Body of pancreas (tissue), 4 donors: ENCODE measurements around the gene SPP1.

Experiments
- CTCF ChIP-seq, 7 experiments: fragments of 450-650 bp in 4 of 7; fragments of 200-600 bp in 3 of 7; sonication (generic) in 3 of 7; IDR thresholded peaks; one replicate each; pipeline ENCODE4 v1.5.1; 2016 to 2019; ENCODE audit warnings: antibody characterized with exemption in 7 of 7
- POLR2A ChIP-seq, 3 donors: fragments of 450-650 bp; IDR thresholded peaks; one replicate each; pipeline ENCODE4 v1.6.1; 2016; ENCODE audit warnings: antibody characterized with exemption in 3 of 3, mild to moderate bottlenecking in 2 of 3

DNA sequence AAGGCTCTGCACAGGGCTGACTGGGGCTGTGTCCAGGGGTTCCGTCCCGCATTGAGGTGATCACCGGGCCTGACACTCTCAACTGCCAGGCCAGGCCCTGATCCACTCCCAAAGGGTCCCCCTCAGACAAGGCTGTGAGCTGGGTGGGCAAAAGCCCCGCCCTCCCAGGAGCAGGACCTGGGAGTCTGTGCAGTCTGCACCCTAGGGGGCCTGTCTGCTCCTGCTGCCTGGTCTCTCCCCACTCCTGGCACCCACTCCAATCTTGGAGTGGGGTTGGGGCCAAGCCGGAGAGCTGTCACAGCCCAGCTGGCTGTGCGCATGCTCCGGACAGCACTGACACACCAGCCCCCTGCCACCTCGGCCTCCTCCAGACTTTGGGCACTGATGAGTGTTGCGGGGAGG is 9.4 kb upstream of the SPP1 start:
- TF ChIP-seq CTCF (IDR thresholded peaks at IDR 0.05) (no peak), POLR2A (IDR thresholded peaks at IDR 0.05) (no peak)
